Measurements from ENCODE around the gene ZEB2. TPM values are rescaled to one million over a fixed set of nuclear protein-coding genes. Genes with fewer than 3 reads are reported as not detected.

ZEB2 gene
- total RNA-seq, 2 experiments from 2014 or later: 40.4 to 40.9 TPM

- Mint-ChIP-seq H3K9me3 (ENCODE audit: low read depth) (no peaks in the 10 kb centered on the region), H3K36me3 (peaks cover 13% of the 10 kb centered on the region), H3K27ac (no peak overlapping the region), H3K4me3 (no peak overlapping the region), H3K27me3 (no peaks in the 10 kb centered on the region), H3K4me1 (peaks cover 42% of the 10 kb centered on the region)
- ATAC-seq (no peak), DNase-seq (no peak)
- CTCF ChIA-PET: interaction anchor here (1.4 kb wide), 1 partner anchor 12 kb away, joined by 7 read pairs; no protein-coding TSS in a partner anchor
Observed at GRCh38 chr2:144475569-144476275, 44.2 kb downstream of the ZEB2 start.

- H3K27me3 Mint-ChIP-seq: no peaks in the 10 kb centered on the region
- CTCF ChIA-PET: no interaction called here
- H3K4me1 Mint-ChIP-seq: peaks cover 42% of the 10 kb centered on the region
- peaks cover 13% of the 10 kb centered on the region for H3K36me3 Mint-ChIP-seq
- no peak overlapping the region for H3K27ac Mint-ChIP-seq
- H3K4me3 Mint-ChIP-seq: no peak overlapping the region
- ATAC-seq (peak; percentile 71), DNase-seq (no peak)
- H3K9me3 Mint-ChIP-seq (ENCODE audit: low read depth): no peaks in the 10 kb centered on the region
Observed at GRCh38 chr2:144475044-144475443, 44.9 kb downstream of the ZEB2 start.

- DNase-seq (no peak), ATAC-seq (no peak)
- Mint-ChIP-seq H3K27me3 (no peaks in the 10 kb centered on the region), H3K4me3 (no peak overlapping the region), H3K9me3 (ENCODE audit: low read depth) (no peaks in the 10 kb centered on the region), H3K36me3 (peaks cover 14% of the 10 kb centered on the region), H3K4me1 (peaks cover 39% of the 10 kb centered on the region), H3K27ac (no peak overlapping the region)
- CTCF ChIA-PET: no interaction called here
Observed at GRCh38 chr2:144474017-144474416, 45.9 kb downstream of the ZEB2 start.

GRCh38 chr2:144472911-144473310 is 47.0 kb downstream of the ZEB2 start:
- DNase-seq (no peak), ATAC-seq (no peak)
- Mint-ChIP-seq H3K9me3 (ENCODE audit: low read depth) (no peaks in the 10 kb centered on the region), H3K4me3 (no peak overlapping the region), H3K27me3 (no peaks in the 10 kb centered on the region), H3K36me3 (peaks cover 17% of the 10 kb centered on the region), H3K4me1 (peaks cover 38% of the 10 kb centered on the region), H3K27ac (no peak overlapping the region)
- CTCF ChIA-PET: no interaction called here

GRCh38 chr2:144472046-144472412 is 47.9 kb downstream of the ZEB2 start:
- CTCF ChIA-PET: no interaction called here
- ATAC-seq: no peak
- Mint-ChIP-seq H3K27me3 (no peaks in the 10 kb centered on the region), H3K27ac (no peak overlapping the region), H3K36me3 (peaks cover 16% of the 10 kb centered on the region), H3K9me3 (ENCODE audit: low read depth) (no peaks in the 10 kb centered on the region), H3K4me1 (peaks cover 37% of the 10 kb centered on the region), H3K4me3 (no peak overlapping the region)
- no peak for DNase-seq

GRCh38 chr2:144471305-144472045 is 48.4 kb downstream of the ZEB2 start:
- Mint-ChIP-seq H3K27ac (no peak overlapping the region), H3K4me3 (no peak overlapping the region), H3K36me3 (peaks cover 17% of the 10 kb centered on the region), H3K27me3 (no peaks in the 10 kb centered on the region), H3K4me1 (peaks cover 38% of the 10 kb centered on the region), H3K9me3 (ENCODE audit: low read depth) (no peaks in the 10 kb centered on the region)
- ATAC-seq (peak; percentile 34), DNase-seq (no peak)
- CTCF ChIA-PET: no interaction called here

- CTCF ChIA-PET: interaction anchor here (1.6 kb wide), 1 partner anchor 8 kb away, joined by 4 read pairs; no protein-coding TSS in a partner anchor
- Mint-ChIP-seq H3K9me3 (ENCODE audit: low read depth) (no peaks in the 10 kb centered on the region), H3K36me3 (peaks cover 16% of the 10 kb centered on the region), H3K4me3 (no peak overlapping the region), H3K27ac (no peak overlapping the region), H3K4me1 (peaks cover 37% of the 10 kb centered on the region), H3K27me3 (no peaks in the 10 kb centered on the region)
- DNase-seq: no peak
- ATAC-seq: no peak
Observed at GRCh38 chr2:144470816-144471215, 49.1 kb downstream of the ZEB2 start.

- H3K27ac Mint-ChIP-seq: no peak overlapping the region
- DNase-seq (no peak), ATAC-seq (no peak)
- CTCF ChIA-PET: interaction anchor here (1.2 to 1.6 kb wide), 2 partner anchors 8 to 75 kb away, joined by 3 to 4 read pairs; no protein-coding TSS in a partner anchor
- no peaks in the 10 kb centered on the region for H3K9me3 Mint-ChIP-seq (ENCODE audit: low read depth)
- peaks cover 16% of the 10 kb centered on the region for H3K36me3 Mint-ChIP-seq
- peaks cover 34% of the 10 kb centered on the region for H3K4me1 Mint-ChIP-seq
- no peak overlapping the region for H3K4me3 Mint-ChIP-seq
- no peaks in the 10 kb centered on the region for H3K27me3 Mint-ChIP-seq
Observed at GRCh38 chr2:144470334-144470733, 49.6 kb downstream of the ZEB2 start.

- ATAC-seq: no peak
- H3K36me3 Mint-ChIP-seq: peaks cover 20% of the 10 kb centered on the region
- H3K4me3 Mint-ChIP-seq: no peak overlapping the region
- DNase-seq: no peak
- CTCF ChIA-PET: interaction anchor here (1.0 to 1.6 kb wide), 3 partner anchors 9 to 74 kb away, joined by 3 to 4 read pairs (median 3); no protein-coding TSS in a partner anchor
- no peaks in the 10 kb centered on the region for H3K27me3 Mint-ChIP-seq
- no peak overlapping the region for H3K27ac Mint-ChIP-seq
- no peaks in the 10 kb centered on the region for H3K9me3 Mint-ChIP-seq (ENCODE audit: low read depth)
- H3K4me1 Mint-ChIP-seq: peaks cover 33% of the 10 kb centered on the region
Observed at GRCh38 chr2:144469798-144470197, 50.1 kb downstream of the ZEB2 start.

GRCh38 chr2:144468823-144469595 is 50.9 kb downstream of the ZEB2 start:
- Mint-ChIP-seq H3K36me3 (peaks cover 18% of the 10 kb centered on the region), H3K9me3 (ENCODE audit: low read depth) (no peaks in the 10 kb centered on the region), H3K4me1 (peaks cover 29% of the 10 kb centered on the region), H3K27me3 (no peaks in the 10 kb centered on the region), H3K27ac (no peak overlapping the region), H3K4me3 (no peak overlapping the region)
- DNase-seq (no peak), ATAC-seq (no peak)
- CTCF ChIA-PET: interaction anchor here (1.0 kb wide), 1 partner anchor 11 kb away, joined by 3 read pairs; no protein-coding TSS in a partner anchor

- H3K27ac Mint-ChIP-seq: no peak overlapping the region
- no peaks in the 10 kb centered on the region for H3K9me3 Mint-ChIP-seq (ENCODE audit: low read depth)
- no peaks in the 10 kb centered on the region for H3K27me3 Mint-ChIP-seq
- CTCF ChIA-PET: no interaction called here
- H3K4me1 Mint-ChIP-seq: peaks cover 29% of the 10 kb centered on the region
- no peak overlapping the region for H3K4me3 Mint-ChIP-seq
- ATAC-seq: no peak
- no peak for DNase-seq
- peaks cover 23% of the 10 kb centered on the region for H3K36me3 Mint-ChIP-seq
Observed at GRCh38 chr2:144467502-144468137, 52.3 kb downstream of the ZEB2 start.

- CTCF ChIA-PET: no interaction called here
- no peak overlapping the region for H3K4me3 Mint-ChIP-seq
- peaks cover 34% of the 10 kb centered on the region for H3K4me1 Mint-ChIP-seq
- H3K27me3 Mint-ChIP-seq: no peaks in the 10 kb centered on the region
- peaks cover 26% of the 10 kb centered on the region for H3K36me3 Mint-ChIP-seq
- no peaks in the 10 kb centered on the region for H3K9me3 Mint-ChIP-seq (ENCODE audit: low read depth)
- peak overlapping the region; percentile 50 for H3K27ac Mint-ChIP-seq
- DNase-seq (no peak), ATAC-seq (no peak)
Observed at GRCh38 chr2:144466637-144467036, 53.3 kb downstream of the ZEB2 start.

- Mint-ChIP-seq H3K27me3 (no peaks in the 10 kb centered on the region), H3K36me3 (peaks cover 23% of the 10 kb centered on the region), H3K9me3 (ENCODE audit: low read depth) (no peaks in the 10 kb centered on the region), H3K4me1 (peaks cover 41% of the 10 kb centered on the region), H3K4me3 (no peak overlapping the region), H3K27ac (no peak overlapping the region)
- CTCF ChIA-PET: interaction anchor here (0.8 kb wide), 1 partner anchor 29 kb away, joined by 3 read pairs; no protein-coding TSS in a partner anchor
- ATAC-seq (no peak), DNase-seq (no peak)
Observed at GRCh38 chr2:144465749-144466148, 54.2 kb downstream of the ZEB2 start.

Measured in activated CD8-positive, alpha-beta memory T cell treated with anti-CD3 and anti-CD28 coated beads, Interleukin-2, amount 10 ng/mL, durations not matched to agents 7 days and 5 days (primary cell).